Germinal center (tissue), 1 donor: ENCODE results near the gene CSMD2.

Experiments used
- DNase-seq: peaks from one replicate; pipeline ENCODE4 v3.0.0; 2012; ENCODE audit warnings: mixed read lengths, low spot score

CSMD2 gene

DNA sequence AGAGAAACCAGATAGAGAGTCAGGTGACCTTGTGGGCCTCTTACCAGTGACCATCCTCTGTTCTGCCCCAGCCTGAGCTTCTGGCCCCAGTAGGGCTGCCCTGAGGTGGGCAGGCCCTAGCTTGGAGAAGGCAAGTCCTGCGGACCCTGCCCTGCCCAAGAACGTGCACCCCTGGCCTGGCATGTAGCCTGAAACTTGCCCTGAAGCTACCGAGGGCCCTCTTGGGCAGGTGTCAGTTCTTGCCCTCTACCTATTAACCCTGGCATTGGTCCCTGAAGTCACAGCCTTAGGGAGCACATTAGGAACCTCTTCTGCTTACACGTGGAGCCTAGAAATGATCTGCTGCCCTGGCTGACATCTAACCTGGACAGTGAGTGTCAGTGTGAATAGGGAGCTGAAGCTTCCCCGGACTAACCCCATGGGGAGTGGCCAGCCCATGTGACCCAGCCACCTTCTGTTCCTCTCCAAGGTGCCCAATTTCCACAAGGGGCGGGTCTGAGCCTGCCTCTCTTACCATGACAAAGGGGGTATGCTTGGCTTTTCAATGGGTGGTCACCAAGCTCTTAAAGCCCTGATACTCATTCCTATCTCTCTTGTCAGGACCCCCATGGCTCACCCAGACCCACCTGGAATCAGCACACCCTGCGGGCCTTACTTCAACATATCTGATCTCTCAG lies 529.6 kb downstream of the CSMD2 start:
- DNase-seq, result no peak

GRCh38 chr1:33634806-33635205 lies 530.2 kb downstream of the CSMD2 start:
- DNase-seq, result peak; percentile 39

DNA sequence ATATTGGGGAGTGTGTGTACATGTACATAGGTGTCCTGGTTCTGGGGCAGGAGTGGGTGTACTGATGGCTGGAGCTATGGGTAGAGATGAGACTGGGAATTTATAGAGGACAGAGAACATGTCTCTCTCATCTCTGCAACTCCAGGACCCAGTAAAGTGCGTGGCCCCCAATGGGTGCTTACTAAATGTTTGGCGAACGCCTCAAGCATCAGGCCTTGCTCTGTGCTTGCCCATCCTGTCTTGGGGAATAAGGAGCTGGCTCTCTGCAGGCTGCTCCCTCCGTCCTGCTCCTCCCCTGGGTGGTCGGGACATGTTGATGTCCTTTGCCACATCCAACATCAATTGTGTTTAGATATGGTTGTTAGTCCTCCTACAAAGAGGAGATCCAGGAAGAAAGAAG lies 530.9 kb downstream of the CSMD2 start:
- DNase-seq, result no peak

- peak; percentile 80 for DNase-seq
Measured at GRCh38 chr1:33633019-33633801, 531.8 kb downstream of the CSMD2 start.

DNA sequence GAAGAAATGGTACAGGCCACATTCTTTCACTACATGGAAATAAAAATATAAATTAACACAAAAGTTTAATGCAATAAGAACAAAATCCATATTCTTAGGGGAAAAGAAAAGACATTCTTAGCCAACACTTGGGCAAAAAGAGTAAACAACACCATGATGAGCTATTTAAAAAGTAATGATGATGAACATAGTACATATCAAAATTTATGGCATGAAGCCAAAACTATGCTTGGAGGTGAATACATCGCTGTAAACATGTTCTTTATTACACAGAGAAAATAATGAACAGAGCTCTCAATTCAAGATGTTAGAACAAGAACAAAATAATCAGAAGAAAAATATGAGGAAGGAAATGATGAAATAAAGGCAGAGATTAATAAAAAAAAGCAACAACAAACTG lies 534.3 kb downstream of the CSMD2 start:
- no peak for DNase-seq

GRCh38 chr1:33626801-33627200 lies 538.2 kb downstream of the CSMD2 start:
- no peak for DNase-seq

DNA sequence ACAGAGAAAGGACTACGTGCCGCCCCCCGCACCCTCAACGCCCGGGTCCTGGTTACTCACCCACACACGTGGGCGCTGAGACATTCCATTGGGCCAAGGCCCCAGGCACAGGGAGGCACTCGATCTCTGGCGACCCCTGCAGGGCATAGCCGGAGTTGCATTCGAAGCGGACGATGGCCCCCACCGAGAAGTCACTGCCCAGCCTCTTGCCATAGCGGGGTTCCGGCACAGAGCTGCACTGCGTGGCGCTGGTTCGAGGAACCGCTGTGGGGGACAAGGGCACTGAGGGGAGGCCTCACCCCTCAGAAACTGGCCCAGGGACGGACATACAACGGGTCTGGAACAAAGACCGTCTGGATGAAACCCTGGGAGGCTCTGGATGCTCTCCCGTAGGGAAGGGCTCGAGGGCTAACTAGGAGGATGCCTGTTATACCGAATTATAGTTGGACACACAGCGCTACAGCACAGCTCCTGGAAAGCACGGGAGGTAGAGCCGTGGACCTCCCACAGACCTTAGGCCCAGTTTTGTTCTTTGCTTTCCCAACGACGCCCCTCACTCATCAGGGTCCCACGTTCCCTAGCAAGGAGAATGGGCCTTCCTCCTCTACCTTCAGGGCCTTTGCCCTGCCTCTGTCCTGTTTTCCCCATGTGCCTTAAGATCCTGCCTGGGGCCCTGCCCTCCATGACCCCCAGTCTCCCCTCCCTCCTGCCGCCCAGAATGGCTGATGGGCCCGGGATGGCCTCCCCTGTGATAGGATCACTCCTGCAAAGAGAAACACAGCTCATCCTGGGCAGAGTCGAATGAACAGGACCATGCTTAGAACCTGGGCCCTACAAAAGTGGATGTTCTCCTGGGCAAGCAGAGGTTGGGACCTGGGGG lies 539.8 kb downstream of the CSMD2 start:
- peak; percentile 36 for DNase-seq

- DNase-seq, result no peak
Measured at GRCh38 chr1:33624261-33624990, 540.6 kb downstream of the CSMD2 start.

DNA sequence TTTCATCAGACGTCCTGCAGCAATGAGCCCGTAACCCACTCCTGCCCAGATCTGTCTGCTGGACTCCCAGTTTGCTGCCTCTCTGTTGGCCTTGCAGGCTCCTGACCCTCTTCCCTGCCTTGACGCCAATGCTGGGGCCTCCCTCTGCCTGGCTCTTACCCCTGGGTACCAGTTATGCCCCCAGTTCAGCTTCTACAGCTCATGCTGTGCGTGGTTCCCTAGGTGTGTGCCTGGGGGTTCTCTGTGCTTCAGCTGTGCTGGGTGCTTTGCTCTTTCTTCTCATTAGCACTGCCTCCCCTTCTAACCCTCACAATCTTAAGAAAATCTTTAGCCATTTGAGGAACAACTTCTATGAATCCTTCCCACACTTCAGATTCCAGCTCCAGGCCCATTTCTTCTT lies 541.2 kb downstream of the CSMD2 start:
- no peak for DNase-seq

DNA sequence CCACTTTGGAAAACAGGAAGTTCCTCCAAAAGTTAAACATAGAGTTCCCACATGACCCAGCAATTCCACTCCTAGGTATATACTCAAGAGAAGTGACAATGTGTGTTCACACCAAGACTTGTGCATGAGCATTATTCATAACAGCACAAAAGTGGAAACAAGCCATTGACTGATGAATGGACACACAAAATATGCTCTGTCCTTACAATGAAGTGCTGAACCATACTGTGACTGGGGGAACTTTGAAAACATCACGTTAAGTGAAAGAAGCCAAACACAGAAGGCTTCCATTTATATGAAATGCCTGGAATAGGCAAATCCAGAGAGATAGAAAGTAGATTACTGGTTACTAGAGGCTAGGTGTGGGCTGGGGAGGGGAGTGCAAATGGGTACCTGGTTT lies 542.3 kb downstream of the CSMD2 start:
- DNase-seq, result no peak

DNA sequence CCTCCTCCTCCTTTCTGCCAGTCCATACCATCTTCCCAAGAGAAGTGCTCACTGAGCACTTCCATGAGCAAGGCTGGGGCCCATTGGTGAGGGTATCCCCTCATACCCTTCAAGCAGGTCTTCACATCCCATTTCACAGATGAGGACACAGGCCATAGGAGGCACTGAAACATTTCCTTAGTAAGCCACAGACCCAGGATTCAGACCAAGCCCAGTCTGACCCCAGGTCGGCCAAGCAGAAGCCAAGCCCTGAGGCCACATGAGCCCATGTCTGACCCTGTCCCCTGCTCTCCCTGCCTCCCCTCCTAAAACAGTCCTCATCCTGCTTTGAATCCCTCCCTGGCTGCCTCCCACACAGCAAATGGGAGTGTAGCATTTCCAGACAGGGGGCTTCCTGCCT lies 546.4 kb downstream of the CSMD2 start:
- no peak for DNase-seq

DNA sequence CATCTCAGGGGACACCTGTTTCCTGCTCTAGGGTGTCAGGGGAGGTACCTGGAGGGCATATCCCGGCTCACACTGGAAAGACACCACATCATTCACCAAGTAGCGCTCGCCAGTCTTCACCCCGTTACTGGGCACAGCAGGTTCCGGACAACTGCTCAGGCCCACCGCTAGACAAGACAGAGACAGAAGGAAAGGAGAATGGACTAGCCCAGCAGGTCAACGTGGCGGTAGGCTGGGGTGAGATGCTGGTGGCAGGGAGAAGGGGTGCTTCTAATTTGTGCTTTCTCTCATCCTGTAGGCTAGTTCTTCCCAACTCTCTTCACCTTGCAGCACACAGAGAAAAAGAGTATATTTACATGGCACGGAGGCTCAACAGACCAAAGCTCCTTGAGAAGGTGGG lies 547.6 kb downstream of the CSMD2 start:
- DNase-seq, result no peak

DNA sequence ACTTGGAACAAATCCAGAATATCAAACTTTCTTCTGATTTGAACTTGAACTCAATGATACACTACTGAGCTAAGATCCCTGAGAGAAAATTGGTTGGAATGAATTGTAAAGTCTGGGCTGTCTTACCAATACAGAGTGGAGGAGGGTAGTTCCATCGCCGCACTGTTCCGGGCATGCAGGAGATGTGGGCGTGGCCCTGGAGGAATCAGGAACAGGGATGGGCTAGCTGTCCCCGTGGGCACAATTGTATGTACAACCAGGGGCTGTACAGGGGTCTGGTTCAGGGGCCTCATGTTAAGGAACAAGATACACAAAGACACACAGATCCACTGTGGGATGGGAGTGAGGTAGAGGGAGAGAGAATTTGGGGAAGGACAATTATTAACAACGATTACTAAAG lies 548.2 kb downstream of the CSMD2 start:
- no peak for DNase-seq

DNA sequence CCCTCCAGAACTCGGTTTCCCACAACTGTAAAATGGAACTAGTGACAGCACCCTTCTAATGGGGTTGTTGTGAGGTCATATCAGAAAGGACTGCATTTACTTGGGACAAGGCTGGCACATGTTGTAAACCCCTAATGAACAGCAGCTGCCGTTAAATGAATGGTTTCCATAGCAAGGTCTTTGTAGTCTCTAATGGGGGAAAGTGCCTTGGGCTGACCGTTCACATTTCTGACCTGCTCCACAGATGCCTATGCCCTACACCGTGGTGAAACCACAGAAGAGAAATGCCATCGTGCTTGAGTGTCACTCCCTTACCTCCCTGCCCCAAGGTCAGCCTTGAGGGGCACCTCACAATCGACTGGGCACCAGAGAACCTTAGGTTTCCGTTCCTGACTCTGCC lies 549.5 kb downstream of the CSMD2 start:
- DNase-seq, result no peak

GRCh38 chr1:33610864-33611455 lies 554.1 kb downstream of the CSMD2 start:
- DNase-seq, result no peak

DNA sequence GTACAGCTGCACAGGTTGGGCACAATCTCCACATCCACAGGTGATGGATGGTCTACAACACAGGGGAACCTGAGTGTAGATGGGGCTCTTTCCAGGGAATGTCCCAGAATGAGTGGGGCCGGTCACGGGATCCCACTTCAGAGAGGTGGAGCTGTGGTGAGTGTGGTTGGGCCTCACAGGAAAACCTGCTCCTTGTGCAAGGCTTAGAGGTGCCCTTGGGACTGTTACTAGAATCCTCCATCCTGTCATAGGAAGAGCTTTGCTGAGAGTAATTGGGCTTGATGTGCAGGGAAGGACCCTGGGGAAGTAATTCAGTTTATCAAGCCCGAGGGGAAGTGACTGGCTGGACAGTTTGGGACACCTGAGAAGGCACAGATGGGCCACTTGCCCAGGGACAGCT lies 554.6 kb downstream of the CSMD2 start:
- no peak for DNase-seq

DNA sequence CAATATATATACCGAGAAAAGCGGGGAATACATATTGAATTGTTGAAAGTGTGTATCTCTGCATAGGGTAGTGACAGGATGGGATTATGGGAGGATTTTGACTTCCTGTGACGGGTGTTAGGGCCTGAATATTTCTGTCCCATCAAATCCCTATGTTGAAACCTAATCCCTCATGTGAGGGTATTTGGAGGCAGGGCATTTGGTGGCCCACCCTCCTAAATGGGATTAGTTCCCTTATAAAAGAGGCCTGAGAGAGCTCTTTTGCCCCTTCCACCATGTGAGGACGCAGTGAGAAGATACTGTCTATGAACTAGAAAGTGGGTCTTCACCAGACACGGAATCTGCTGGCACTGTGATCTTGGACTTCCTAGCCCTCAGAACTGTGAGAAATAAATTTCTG lies 555.3 kb downstream of the CSMD2 start:
- DNase-seq, result no peak

DNA sequence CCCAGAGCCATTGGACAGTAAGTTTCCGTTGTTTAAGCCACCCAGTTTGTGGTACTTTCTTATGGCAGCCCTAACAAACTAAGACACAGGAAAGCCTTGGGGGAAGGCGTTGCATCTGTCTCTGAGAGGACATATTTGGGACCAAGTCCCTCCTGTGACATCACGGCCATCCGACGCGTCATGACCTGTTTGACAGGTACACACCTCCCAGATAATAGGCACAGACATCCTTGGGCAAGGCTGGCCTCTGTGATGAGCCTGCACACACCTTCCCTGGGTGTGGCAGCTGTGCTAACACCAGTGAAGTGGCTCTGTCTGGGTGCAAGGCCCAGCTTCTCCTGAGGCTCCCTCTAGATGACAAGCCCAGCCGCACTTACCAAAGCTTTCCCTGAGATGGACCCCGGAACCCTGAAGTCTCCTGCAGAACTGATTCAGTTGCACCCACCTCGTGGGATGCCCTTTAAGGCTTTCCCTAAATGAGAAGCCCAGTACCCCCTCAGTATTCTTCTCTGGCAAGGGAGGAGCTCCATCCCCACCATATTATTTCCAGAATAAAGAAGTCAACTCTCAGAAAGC lies 556.1 kb downstream of the CSMD2 start:
- DNase-seq, result no peak

GRCh38 chr1:33607444-33608005 lies 557.5 kb downstream of the CSMD2 start:
- DNase-seq, result no peak

- no peak for DNase-seq
Measured at GRCh38 chr1:33606272-33606671, 558.8 kb downstream of the CSMD2 start.

DNA sequence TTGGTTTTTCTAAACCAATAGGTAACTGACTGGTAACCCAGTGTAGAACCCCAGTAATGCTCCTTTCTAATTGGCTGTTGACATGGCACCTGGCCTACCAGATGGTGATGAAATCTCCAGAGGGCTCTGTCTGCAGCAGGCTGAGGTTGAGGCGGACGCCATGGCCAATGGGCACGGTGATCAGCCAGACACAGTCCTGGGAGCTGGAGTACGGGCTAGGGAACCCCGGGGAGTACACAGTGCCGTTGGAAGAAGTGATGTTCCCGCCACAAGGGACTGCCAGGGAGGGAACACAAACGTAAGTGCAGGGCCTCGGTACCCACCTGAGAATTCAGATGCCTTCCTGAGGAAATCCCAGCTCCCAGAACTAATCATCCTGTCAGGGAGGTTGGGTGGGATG lies 562.8 kb downstream of the CSMD2 start:
- DNase-seq, result no peak
